Measurements from ENCODE around the gene NFATC2IP.

Gene NFATC2IP

DNA sequence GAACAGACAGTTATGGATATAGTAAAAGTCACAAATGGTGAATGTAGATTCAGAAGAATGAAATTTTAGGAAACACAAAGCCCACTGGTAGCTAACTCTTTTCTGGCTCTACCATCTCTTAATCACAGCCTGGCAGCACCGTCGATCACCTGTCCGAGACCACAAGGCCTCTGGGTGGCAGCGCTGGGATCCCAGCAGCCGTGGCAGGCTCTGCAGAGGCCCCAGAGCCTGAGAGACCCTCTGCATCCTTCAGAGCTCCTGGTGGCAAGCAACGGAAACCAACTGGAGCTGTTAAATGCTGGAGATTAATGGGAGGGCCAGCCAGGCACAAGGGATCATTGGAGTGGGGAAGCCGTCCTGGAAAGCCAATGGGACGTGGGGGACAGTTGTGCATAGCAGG, 60.4 kb downstream of the NFATC2IP start:
- TF ChIP-seq, protein P1, sequence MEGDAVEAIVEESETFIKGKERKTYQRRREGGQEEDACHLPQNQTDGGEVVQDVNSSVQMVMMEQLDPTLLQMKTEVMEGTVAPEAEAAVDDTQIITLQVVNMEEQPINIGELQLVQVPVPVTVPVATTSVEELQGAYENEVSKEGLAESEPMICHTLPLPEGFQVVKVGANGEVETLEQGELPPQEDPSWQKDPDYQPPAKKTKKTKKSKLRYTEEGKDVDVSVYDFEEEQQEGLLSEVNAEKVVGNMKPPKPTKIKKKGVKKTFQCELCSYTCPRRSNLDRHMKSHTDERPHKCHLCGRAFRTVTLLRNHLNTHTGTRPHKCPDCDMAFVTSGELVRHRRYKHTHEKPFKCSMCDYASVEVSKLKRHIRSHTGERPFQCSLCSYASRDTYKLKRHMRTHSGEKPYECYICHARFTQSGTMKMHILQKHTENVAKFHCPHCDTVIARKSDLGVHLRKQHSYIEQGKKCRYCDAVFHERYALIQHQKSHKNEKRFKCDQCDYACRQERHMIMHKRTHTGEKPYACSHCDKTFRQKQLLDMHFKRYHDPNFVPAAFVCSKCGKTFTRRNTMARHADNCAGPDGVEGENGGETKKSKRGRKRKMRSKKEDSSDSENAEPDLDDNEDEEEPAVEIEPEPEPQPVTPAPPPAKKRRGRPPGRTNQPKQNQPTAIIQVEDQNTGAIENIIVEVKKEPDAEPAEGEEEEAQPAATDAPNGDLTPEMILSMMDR (IDR thresholded peaks at IDR 0.05), result no peak

DNA sequence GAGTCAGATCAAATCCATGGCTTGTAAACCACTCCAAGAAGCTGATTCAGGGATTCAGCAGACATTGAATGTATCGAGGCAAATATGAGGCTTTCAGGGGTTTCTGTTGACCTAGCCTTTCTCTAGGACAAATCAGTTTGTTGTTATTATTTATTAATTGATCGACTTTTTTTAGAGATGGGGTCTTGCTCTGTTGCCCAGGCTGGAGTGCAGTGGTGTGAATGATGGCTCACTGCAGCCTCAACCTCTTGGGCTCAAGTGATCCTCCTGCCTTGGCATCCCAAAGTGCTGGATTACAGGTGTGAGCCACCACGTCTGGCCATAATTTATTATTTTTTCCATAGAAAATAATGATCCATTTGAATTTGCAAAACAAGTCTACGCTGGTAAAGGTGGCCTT, 61.1 kb downstream of the NFATC2IP start:
- TF ChIP-seq, protein P1 (IDR thresholded peaks at IDR 0.05), result no peak

DNA sequence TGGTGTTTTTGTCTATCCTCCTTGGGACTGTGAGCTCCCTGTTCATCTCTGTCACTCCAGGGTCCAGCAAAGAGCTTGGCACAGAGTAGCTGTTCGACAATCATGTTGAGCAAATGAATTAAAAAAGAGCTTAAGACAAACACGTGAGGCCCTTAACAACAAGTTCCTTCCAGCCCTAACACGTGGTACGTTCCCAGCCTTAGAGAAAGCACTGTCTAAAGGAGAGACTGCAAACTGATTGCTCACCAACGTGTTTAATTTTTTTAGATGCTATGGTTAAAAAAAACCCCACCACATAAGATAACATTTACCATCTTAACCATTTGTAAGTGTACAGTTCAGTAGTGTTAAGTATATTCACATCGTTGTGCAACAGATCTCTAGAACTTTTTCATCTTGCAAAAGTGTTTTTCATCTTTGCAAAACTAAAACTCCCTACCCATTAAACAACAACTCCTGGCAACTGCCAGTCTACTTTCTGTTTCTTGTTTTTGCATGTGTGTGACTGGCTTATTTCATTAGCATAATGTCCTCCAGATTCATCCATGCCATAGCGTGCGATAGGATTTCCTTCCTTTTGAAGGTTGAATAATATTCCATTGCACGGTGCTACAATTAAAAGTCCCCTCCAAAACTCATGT, 62.3 kb downstream of the NFATC2IP start:
- TF ChIP-seq, protein P1 (IDR thresholded peaks at IDR 0.05), result no peak

DNA sequence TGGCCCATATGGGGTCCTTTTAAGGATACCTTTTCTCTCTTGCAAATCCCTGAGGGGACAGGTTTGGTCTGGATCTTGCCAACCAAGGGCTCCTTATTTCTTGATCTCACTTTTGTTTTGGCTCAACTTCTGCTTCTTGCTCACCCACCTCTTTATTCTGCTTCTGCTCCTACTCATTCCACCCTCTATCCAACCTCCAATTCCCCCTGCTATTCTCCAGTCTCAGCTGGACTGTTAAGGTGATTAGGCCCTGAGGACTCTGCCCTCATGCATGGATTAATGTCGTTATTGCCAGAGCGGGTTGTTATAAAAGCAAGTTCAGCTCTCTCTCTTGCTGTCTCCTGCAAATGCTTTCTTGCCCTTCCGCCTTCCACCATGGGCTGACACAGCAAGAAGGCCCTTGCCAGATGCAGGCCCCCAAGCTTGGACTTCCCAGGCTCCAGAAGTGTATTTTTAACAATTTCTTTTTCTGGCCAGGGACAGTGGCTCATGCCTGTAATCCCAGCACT, 63.9 kb downstream of the NFATC2IP start:
- TF ChIP-seq, protein P1 (IDR thresholded peaks at IDR 0.05), result no peak

Data from LNCAP (cell line).